Upper lobe of right lung (tissue), 1 donor: ENCODE results near the gene SMIM1. TPM values are rescaled to one million over a fixed set of nuclear protein-coding genes. Genes with fewer than 3 reads are reported as not detected.

Experiments used
- ATAC-seq: fragments of 200-7000 bp; cut with Tn5 transposase; one replicate; pipeline ENCODE4 v1.9.1; 2020; ENCODE audit warnings: mild to moderate bottlenecking, moderate library complexity
- DNase-seq: peaks from one replicate; pipeline ENCODE4 v3.0.0-alpha.2; 2020
- H3K27ac ChIP-seq: fragments of 200-600 bp; one replicate; pipeline ENCODE4 v1.8.0; 2022
- H3K27me3 ChIP-seq: fragments of 200-600 bp; one replicate; pipeline ENCODE4 v1.8.0; 2022; ENCODE audit warnings: mild to moderate bottlenecking
- H3K36me3 ChIP-seq: fragments of 200-600 bp; one replicate; pipeline ENCODE4 v1.8.0; 2022
- H3K4me1 ChIP-seq: fragments of 200-600 bp; one replicate; pipeline ENCODE4 v1.8.0; 2022
- H3K4me3 ChIP-seq: fragments of 200-600 bp; one replicate; pipeline ENCODE4 v1.8.0; 2022; ENCODE audit warnings: mild to moderate bottlenecking
- H3K9me3 ChIP-seq: fragments of 200-600 bp; one replicate; pipeline ENCODE4 v1.8.0; 2022
- intact Hi-C: fragments of 100-400 bp; cut with DNase I; formaldehyde crosslinking; loops from one replicate; pipeline ENCODE4 v1.11.0; 2022
- total RNA-seq: library from RNA; stranded (reverse); fragmentation: NEBNext Ultra II Directional; extraction: Animal tissue kit (Norgen Biotek cat#: 25700); gene quantifications from one replicate; pipeline ENCODE4 v1.2.1, GENCODE V29; 2021
- TF ChIP-seq, protein P1 (sequence below): fragments of 200-600 bp; IDR thresholded peaks from one replicate; pipeline ENCODE4 v1.8.0; 2022; ENCODE audit warnings: antibody characterized with exemption
- donor health status: DM: no; HTN: yes; CAD: no; lungs with severe emphysema.

SMIM1 gene
- total RNA-seq, 1 donor from 2014 or later, result 9.3 TPM

DNA sequence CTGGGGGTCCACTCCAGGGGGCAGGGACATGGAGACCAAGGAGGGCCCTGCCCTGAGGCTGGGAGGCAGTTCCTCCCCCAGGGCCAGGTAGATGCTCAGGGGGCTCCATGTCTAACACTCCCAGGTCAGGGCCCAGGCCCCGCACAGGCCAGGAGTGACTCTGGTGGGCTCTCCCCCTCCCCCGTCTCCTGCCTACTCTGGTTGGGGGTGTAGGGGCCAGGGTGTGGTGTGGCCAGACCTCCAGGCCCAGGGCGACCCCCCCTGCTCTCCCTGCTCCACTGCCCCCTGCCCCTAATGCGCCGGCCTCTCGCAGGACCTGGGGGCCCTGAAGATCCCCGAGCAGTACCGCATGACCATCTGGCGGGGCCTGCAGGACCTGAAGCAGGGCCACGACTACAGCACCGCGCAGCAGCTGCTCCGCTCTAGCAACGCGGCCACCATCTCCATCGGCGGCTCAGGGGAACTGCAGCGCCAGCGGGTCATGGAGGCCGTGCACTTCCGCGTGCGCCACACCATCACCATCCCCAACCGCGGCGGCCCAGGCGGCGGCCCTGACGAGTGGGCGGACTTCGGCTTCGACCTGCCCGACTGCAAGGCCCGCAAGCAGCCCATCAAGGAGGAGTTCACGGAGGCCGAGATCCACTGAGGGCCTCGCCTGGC, 40.0 kb upstream of the SMIM1 start:
- no peak for DNase-seq
- TF ChIP-seq, protein P1, sequence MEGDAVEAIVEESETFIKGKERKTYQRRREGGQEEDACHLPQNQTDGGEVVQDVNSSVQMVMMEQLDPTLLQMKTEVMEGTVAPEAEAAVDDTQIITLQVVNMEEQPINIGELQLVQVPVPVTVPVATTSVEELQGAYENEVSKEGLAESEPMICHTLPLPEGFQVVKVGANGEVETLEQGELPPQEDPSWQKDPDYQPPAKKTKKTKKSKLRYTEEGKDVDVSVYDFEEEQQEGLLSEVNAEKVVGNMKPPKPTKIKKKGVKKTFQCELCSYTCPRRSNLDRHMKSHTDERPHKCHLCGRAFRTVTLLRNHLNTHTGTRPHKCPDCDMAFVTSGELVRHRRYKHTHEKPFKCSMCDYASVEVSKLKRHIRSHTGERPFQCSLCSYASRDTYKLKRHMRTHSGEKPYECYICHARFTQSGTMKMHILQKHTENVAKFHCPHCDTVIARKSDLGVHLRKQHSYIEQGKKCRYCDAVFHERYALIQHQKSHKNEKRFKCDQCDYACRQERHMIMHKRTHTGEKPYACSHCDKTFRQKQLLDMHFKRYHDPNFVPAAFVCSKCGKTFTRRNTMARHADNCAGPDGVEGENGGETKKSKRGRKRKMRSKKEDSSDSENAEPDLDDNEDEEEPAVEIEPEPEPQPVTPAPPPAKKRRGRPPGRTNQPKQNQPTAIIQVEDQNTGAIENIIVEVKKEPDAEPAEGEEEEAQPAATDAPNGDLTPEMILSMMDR, result no peak
- intact Hi-C loops, result no loop called here
- peaks cover 16% of the 10 kb centered on the region for H3K27me3 ChIP-seq
- peaks cover 16% of the 10 kb centered on the region for H3K36me3 ChIP-seq
- H3K9me3 ChIP-seq, result no peaks in the 10 kb centered on the region
- H3K27ac ChIP-seq, result no peak overlapping the region
- H3K4me3 ChIP-seq, result no peak overlapping the region
- H3K4me1 ChIP-seq, result no peaks in the 10 kb centered on the region
- no peak for ATAC-seq

DNA sequence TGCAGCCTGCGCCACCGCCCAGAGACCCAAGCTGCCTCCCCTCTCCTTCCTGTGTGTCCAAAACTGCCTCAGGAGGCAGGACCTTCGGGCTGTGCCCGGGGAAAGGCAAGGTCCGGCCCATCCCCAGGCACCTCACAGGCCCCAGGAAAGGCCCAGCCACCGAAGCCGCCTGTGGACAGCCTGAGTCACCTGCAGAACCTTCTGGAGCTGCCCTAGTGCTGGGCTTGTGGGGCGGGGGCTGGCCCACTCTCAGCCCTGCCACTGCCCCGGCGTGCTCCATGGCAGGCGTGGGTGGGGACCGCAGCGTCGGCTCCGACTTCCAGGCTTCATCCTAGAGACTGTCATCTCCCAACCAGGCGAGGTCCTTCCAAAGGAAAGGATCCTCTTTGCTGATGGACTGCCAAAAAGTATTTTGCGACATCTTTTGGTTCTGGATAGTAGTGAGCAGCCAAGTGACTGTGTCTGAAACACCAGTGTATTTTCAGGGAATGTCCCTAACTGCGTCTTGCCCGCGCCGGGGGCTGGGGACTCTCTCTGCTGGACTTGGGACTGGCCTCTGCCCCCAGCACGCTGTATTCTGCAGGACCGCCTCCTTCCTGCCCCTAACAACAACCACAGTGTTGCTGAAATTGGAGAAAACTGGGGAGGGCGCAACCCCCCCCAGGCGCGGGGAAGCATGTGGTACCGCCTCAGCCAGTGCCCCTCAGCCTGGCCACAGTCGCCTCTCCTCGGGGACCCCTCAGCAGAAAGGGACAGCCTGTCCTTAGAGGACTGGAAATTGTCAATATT, 39.3 kb upstream of the SMIM1 start:
- intact Hi-C loops, result no loop called here
- peaks cover 16% of the 10 kb centered on the region for H3K27me3 ChIP-seq
- no peak overlapping the region for H3K4me3 ChIP-seq
- TF ChIP-seq, protein P1, result no peak
- no peak for DNase-seq
- no peak overlapping the region for H3K27ac ChIP-seq
- H3K36me3 ChIP-seq, result peaks cover 23% of the 10 kb centered on the region
- ATAC-seq, result no peak
- H3K4me1 ChIP-seq, result no peaks in the 10 kb centered on the region
- no peaks in the 10 kb centered on the region for H3K9me3 ChIP-seq

DNA sequence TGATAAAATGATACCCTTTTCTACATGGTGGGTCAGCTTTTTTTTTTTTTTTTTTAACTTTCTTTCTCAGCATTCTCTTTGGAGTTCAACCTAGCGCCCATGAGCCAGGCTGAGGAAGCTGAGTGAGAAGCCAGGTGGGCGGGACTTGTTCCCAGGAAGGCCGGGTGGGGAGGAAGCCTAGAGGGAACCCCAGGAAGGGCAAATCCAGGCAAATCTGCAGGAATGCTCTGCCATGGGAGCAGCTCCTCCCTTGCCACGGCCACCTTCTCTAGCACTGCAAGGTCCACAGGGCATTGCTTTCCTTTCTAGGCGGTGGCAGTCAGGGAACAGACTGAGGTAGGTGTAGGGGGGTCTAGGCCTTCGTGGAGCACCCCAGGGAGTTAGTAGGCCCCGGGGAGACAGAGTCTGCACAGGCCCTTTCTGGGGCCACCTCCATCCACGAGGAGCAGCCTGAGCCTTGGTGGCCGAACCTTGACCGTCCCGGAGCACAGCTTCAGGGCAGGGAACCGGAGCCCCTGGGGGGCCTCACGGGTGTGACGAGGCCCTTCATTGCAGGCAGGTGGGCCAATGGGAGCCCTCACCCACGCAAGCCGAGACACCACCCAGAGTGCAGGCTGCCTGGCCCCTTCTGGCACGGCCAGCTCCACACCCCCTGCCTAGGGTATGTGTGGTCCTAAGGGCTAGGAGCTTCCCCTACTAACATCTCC, 38.5 kb upstream of the SMIM1 start:
- ATAC-seq (no peak), DNase-seq (no peak)
- Histone ChIP-seq H3K27me3 (peaks cover 16% of the 10 kb centered on the region), H3K4me1 (no peaks in the 10 kb centered on the region), H3K27ac (no peak overlapping the region), H3K36me3 (peaks cover 30% of the 10 kb centered on the region), H3K4me3 (no peak overlapping the region), H3K9me3 (no peaks in the 10 kb centered on the region)
- intact Hi-C loops, result no loop called here
- TF ChIP-seq, protein P1, result no peak

DNA sequence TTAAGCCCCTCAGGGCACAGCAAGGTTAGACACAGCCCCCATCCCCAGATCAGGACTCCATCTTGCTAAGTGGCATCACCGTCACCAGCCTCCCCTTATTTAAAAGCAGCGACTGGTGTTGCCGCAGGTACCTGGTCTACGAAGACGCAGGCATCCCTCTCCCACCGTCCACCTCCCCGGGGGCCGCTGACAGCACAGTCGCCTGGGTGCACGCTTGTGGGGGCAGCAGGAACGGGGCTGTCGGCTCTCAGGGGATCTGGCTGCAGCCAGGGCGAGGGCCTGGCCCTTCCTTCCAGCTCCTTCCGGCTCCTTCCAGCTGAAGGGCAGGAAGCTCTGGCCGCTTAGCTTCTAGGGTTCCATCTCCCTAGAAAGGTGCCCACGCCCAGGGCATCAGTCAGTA, 37.9 kb upstream of the SMIM1 start:
- Histone ChIP-seq H3K4me3 (no peak overlapping the region), H3K36me3 (peaks cover 31% of the 10 kb centered on the region), H3K4me1 (no peaks in the 10 kb centered on the region), H3K27ac (no peak overlapping the region), H3K27me3 (peaks cover 16% of the 10 kb centered on the region), H3K9me3 (no peaks in the 10 kb centered on the region)
- DNase-seq (no peak), ATAC-seq (no peak)
- TF ChIP-seq, protein P1, result no peak
- intact Hi-C loops, result no loop called here

DNA sequence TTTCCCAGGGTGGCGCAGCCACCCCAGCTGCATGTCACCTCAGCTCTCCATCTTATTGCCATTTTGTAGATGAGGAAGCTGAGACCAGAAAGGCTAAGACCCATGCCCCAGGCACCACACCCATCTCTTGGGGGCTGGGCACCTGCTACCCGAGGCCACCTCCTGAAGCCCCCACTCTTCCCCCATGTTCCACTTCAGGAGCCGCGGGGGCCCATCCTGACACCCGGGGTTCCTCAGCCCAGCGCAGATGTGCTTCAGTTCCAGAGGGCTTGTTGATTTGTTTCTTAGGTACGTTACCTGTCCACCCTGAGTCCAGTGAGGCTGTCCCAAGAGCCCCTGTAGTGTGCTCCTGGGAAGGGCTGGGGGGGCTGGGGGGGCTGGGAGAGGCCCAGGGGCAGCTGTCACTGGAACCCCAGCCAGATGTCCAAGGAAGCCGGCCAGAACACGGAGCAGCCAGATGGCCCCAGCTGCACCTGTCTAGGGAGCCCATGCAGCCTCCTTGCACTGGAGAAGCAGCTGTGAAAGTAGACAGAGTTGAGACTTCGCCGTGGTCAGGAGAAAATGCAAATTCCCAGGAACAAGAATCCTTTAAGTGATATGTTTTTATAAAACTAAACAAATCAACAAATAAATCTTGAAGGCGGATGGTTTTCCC, 37.4 kb upstream of the SMIM1 start:
- ATAC-seq (no peak), DNase-seq (no peak)
- no peak overlapping the region for H3K4me3 ChIP-seq
- peaks cover 31% of the 10 kb centered on the region for H3K36me3 ChIP-seq
- TF ChIP-seq, protein P1, result no peak
- H3K9me3 ChIP-seq, result no peaks in the 10 kb centered on the region
- intact Hi-C loops, result no loop called here
- H3K27me3 ChIP-seq, result peaks cover 16% of the 10 kb centered on the region
- no peak overlapping the region for H3K27ac ChIP-seq
- no peaks in the 10 kb centered on the region for H3K4me1 ChIP-seq
